Rectal smooth muscle tissue (tissue), 1 donor: ENCODE results near the gene CCDC144A.
"Not testable (repeated sequence)": the region's sequence is repeated elsewhere in the genome, so short reads cannot be mapped to it uniquely, and the experiment has no call there.

Experiments used
- H3K27ac ChIP-seq: one replicate; pipeline ENCODE4 v1.7.0; 2013; ENCODE audit warnings: low read depth, low read length, inconsistent platforms
- H3K27me3 ChIP-seq: one replicate; pipeline ENCODE4 v1.7.0; 2013; ENCODE audit warnings: low read length; ENCODE audit not compliant: control insufficient read depth, insufficient read depth
- H3K36me3 ChIP-seq: one replicate; pipeline ENCODE4 v1.7.0; 2013; ENCODE audit warnings: low read length; ENCODE audit not compliant: control insufficient read depth, insufficient read depth
- H3K4me1 ChIP-seq: one replicate; pipeline ENCODE4 v1.7.0; 2013; ENCODE audit warnings: low read length; ENCODE audit not compliant: control insufficient read depth, insufficient read depth
- H3K4me3 ChIP-seq: one replicate; pipeline ENCODE4 v1.7.0; 2013; ENCODE audit warnings: low read length
- H3K9ac ChIP-seq: one replicate; pipeline ENCODE4 v1.7.0; 2013; ENCODE audit warnings: low read length

The CCDC144A gene

GRCh38 chr17:16768290-16769175 lies 78.5 kb downstream of the CCDC144A start:
- H3K4me1 ChIP-seq, H3K36me3 ChIP-seq, H3K9ac ChIP-seq, H3K27me3 ChIP-seq, H3K4me3 ChIP-seq, H3K27ac ChIP-seq: not testable (repeated sequence)

- not testable (repeated sequence) for H3K36me3 ChIP-seq, H3K4me1 ChIP-seq, H3K4me3 ChIP-seq, H3K27me3 ChIP-seq, H3K27ac ChIP-seq, H3K9ac ChIP-seq
Measured at GRCh38 chr17:16772394-16773145, 82.5 kb downstream of the CCDC144A start.

- H3K36me3 ChIP-seq, H3K4me1 ChIP-seq, H3K4me3 ChIP-seq, H3K27me3 ChIP-seq, H3K9ac ChIP-seq, H3K27ac ChIP-seq: not testable (repeated sequence)
Measured at GRCh38 chr17:16773146-16773522, 83.1 kb downstream of the CCDC144A start.

GRCh38 chr17:16787851-16788250 lies 97.8 kb downstream of the CCDC144A start:
- not testable (repeated sequence) for H3K4me1 ChIP-seq, H3K27me3 ChIP-seq, H3K9ac ChIP-seq, H3K27ac ChIP-seq, H3K36me3 ChIP-seq, H3K4me3 ChIP-seq

- not testable (repeated sequence) for H3K4me1 ChIP-seq
Measured at GRCh38 chr17:16788889-16789536, 99.0 kb downstream of the CCDC144A start.

GRCh38 chr17:16789622-16790021 lies 99.6 kb downstream of the CCDC144A start:
- not testable (repeated sequence) for H3K9ac ChIP-seq, H3K27me3 ChIP-seq, H3K36me3 ChIP-seq, H3K27ac ChIP-seq, H3K4me1 ChIP-seq, H3K4me3 ChIP-seq

More at GRCh38 chr17:16788889-16789536, 99.0 kb downstream of the CCDC144A start:
- not testable (repeated sequence) for H3K9ac ChIP-seq, H3K4me3 ChIP-seq, H3K27me3 ChIP-seq, H3K27ac ChIP-seq, H3K36me3 ChIP-seq

- H3K4me1 ChIP-seq, H3K9ac ChIP-seq, H3K27me3 ChIP-seq, H3K4me3 ChIP-seq, H3K27ac ChIP-seq, H3K36me3 ChIP-seq: not testable (repeated sequence)
Measured at GRCh38 chr17:16790313-16790871, 100.4 kb downstream of the CCDC144A start.

- H3K27me3 ChIP-seq, H3K4me1 ChIP-seq, H3K27ac ChIP-seq, H3K4me3 ChIP-seq, H3K36me3 ChIP-seq, H3K9ac ChIP-seq: not testable (repeated sequence)
Measured at GRCh38 chr17:16794215-16794614, 104.2 kb downstream of the CCDC144A start.

GRCh38 chr17:16795894-16796293 lies 105.9 kb downstream of the CCDC144A start:
- not testable (repeated sequence) for H3K27ac ChIP-seq, H3K4me3 ChIP-seq, H3K4me1 ChIP-seq

GRCh38 chr17:16804851-16805250 lies 114.8 kb downstream of the CCDC144A start:
- H3K27ac ChIP-seq, H3K4me3 ChIP-seq, H3K4me1 ChIP-seq, H3K9ac ChIP-seq, H3K36me3 ChIP-seq, H3K27me3 ChIP-seq: not testable (repeated sequence)

More at GRCh38 chr17:16795894-16796293, 105.9 kb downstream of the CCDC144A start:
- H3K36me3 ChIP-seq, H3K9ac ChIP-seq, H3K27me3 ChIP-seq: not testable (repeated sequence)

GRCh38 chr17:16806599-16806998 lies 116.6 kb downstream of the CCDC144A start:
- not testable (repeated sequence) for H3K9ac ChIP-seq, H3K27me3 ChIP-seq, H3K4me3 ChIP-seq, H3K36me3 ChIP-seq, H3K27ac ChIP-seq, H3K4me1 ChIP-seq

GRCh38 chr17:16807620-16808019 lies 117.6 kb downstream of the CCDC144A start:
- not testable (repeated sequence) for H3K4me3 ChIP-seq, H3K27me3 ChIP-seq, H3K36me3 ChIP-seq, H3K4me1 ChIP-seq, H3K27ac ChIP-seq, H3K9ac ChIP-seq
